ENCODE results near the gene LYRM9. TPM values are rescaled to one million over a fixed set of nuclear protein-coding genes. Genes with fewer than 3 reads are reported as not detected.
"Not testable (repeated sequence)": the region's sequence is repeated elsewhere in the genome, so short reads cannot be mapped to it uniquely, and the experiment has no call there.

Gene LYRM9
- total and polyA plus RNA-seq, 11 donors = 3.9 to 25.2 (median 9.7) TPM

DNA sequence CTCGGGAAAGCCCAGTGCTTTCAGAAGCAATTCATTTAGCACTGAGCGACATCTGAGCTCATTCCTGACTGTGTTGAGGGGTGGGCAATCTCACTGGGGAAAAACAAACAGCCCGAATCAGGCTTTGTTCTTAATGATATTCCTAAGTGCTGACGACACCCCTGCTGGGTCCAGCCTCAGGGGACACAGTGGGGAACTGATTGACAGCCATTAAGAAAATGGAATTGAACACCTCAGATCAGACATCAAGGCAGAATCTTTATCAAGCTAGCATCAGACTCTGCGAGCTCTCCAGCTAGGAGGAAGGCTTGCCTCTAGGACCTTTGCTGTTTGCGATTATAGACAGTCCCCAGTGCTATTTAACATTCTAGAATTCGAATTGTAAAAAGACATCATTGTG lies 22.5 kb upstream of the LYRM9 start:
- H3K9me3 ChIP-seq = no peaks in the 10 kb centered on the region
- no peak for ATAC-seq
- intact Hi-C loops (cut with DNase I) = no loop called here

DNA sequence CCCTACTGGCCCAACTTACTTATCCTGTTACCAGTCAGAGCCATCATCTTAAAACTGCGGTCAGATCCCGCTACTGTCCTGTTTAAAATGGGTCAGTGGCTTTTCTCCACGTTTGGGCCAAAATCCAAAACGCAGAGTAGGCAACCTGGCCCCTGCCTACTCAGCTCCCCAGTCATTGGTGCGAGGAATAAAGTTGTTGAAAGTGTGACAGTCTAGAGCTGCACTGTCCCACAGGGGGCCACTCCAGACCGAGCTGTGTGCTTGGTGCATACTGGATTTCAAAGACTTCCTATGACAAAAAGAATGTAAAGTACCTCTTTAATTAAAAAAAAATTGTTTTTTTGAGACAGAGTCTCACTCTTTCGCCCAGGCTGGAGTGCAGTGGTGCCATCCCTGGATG lies 21.2 kb upstream of the LYRM9 start:
- DNase-seq (no peak), ATAC-seq (no peak)
- Histone ChIP-seq H3K4me1 (no peaks in the 10 kb centered on the region), H3K36me3 (no peaks in the 10 kb centered on the region), H3K4me3 (no peak overlapping the region), H3K27me3 (no peaks in the 10 kb centered on the region), H3K27ac (no peak overlapping the region), H3K9me3 (no peaks in the 10 kb centered on the region)
- WGBS, 4 donors = 69 to 82% (median 70%) methylated on average over 7 of the region's 7 CpGs
- TF ChIP-seq, protein P1, sequence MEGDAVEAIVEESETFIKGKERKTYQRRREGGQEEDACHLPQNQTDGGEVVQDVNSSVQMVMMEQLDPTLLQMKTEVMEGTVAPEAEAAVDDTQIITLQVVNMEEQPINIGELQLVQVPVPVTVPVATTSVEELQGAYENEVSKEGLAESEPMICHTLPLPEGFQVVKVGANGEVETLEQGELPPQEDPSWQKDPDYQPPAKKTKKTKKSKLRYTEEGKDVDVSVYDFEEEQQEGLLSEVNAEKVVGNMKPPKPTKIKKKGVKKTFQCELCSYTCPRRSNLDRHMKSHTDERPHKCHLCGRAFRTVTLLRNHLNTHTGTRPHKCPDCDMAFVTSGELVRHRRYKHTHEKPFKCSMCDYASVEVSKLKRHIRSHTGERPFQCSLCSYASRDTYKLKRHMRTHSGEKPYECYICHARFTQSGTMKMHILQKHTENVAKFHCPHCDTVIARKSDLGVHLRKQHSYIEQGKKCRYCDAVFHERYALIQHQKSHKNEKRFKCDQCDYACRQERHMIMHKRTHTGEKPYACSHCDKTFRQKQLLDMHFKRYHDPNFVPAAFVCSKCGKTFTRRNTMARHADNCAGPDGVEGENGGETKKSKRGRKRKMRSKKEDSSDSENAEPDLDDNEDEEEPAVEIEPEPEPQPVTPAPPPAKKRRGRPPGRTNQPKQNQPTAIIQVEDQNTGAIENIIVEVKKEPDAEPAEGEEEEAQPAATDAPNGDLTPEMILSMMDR (IDR thresholded peaks at IDR 0.05) = no peak
- no peak for TF ChIP-seq POLR2A (IDR thresholded peaks at IDR 0.05)
- intact Hi-C loops (cut with DNase I) = no loop called here

More for the DNA sequence above, 22.5 kb upstream of the LYRM9 start:
- Histone ChIP-seq H3K27me3 (no peaks in the 10 kb centered on the region), H3K4me1 (peaks cover 0 to 7% (median 0%) of the 10 kb centered on the region in 12 donors), H3K27ac (no peak overlapping the region), H3K36me3 (no peaks in the 10 kb centered on the region), H3K4me3 (no peak overlapping the region)
- 50 to 72% (median 60%) methylated on average over 7 of the region's 7 CpGs for WGBS, 4 donors
- DNase-seq = no peak
- TF ChIP-seq, protein P1 (IDR thresholded peaks at IDR 0.05) = no peak
- TF ChIP-seq POLR2A (IDR thresholded peaks at IDR 0.05) = no peak

DNA sequence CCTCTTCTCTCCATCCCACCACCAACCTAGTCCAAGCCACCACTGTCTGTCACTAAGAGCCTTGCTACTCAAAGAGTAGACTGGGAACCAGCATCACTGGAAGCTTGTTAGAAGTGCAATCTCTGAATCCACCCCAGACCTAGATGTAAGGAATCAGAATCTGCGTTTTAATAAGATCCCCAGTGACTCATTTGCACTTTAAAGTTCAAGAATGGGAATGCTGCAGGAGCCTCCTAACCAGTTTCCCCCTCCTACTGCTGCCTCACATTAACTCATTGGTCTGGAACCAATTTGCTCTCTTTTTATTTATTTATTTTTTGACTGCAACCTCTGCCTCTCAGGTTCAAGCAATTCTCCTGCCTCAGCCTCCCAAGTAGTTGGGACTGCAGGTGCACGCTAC lies 19.8 kb upstream of the LYRM9 start:
- WGBS, 4 donors = 71 to 75% (median 74%) methylated on average over 2 of the region's 2 CpGs
- Histone ChIP-seq H3K36me3 (no peaks in the 10 kb centered on the region), H3K4me1 (no peaks in the 10 kb centered on the region), H3K9me3 (no peaks in the 10 kb centered on the region), H3K27ac (no peak overlapping the region), H3K27me3 (no peaks in the 10 kb centered on the region), H3K4me3 (no peak overlapping the region)
- DNase-seq (no peak), ATAC-seq (no peak)
- intact Hi-C loops (cut with DNase I) = no loop called here
- TF ChIP-seq, protein P1 (IDR thresholded peaks at IDR 0.05) = no peak
- TF ChIP-seq POLR2A (IDR thresholded peaks at IDR 0.05) = no peak

DNA sequence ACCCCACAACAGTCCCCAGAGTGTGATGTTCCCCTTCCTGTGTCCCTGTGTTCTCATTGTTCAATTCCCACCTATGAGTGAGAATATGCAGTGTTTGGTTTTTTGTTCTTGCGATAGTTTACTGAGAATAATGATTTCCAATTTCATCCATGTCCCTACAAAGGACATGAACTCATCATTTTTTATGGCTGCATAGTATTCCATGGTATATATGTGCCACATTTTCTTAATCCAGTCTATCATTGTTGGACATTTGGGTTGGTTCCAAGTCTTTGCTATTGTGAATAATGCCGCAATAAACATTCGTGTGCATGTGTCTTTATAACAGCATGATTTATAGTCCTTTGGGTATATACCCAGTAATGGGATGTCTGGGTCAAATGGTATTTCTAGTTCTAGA lies 19.1 kb upstream of the LYRM9 start:
- H3K36me3 ChIP-seq; DNase-seq; intact Hi-C loops (cut with DNase I); H3K4me3 ChIP-seq; H3K27ac ChIP-seq; ATAC-seq; H3K9me3 ChIP-seq; H3K27me3 ChIP-seq; H3K4me1 ChIP-seq: not testable (repeated sequence)
- WGBS, 4 donors = 85 to 90% (median 89%) methylated on average over 2 to 3 of the region's 3 CpGs

DNA sequence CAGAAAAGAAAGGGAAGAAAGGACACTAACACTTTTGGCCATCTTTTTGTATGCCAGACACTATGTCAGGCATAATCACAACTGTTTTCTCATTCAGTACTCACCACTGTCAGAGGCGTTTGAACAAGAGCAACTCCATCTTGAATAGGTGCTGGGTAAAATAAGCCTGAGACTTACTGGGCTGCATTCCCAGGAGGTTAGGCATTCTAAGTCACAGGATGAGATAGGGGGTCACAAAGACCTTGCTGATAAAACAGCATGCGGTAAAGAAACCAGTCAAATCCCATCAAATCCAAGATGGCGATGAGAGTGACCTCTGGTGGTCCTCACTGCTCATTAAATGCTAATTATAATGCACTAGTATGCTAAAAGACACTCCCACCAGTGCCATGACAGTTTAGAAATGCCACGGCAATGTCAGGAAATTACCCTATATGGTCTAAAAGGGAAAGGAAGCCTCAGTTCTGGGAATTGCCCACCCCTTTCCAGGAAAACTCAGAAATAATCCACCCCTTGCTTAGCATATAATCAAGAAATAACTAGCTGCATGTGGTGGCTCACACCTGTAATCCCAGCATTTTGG lies 14.9 kb upstream of the LYRM9 start:
- no peak for DNase-seq
- Histone ChIP-seq H3K4me1 (no peaks in the 10 kb centered on the region), H3K36me3 (no peaks in the 10 kb centered on the region), H3K9me3 (no peaks in the 10 kb centered on the region), H3K4me3 (no peak overlapping the region), H3K27ac (no peak overlapping the region), H3K27me3 (peaks cover 0 to 3% (median 0%) of the 10 kb centered on the region in 9 donors)
- WGBS, 4 donors = 70 to 76% (median 73%) methylated on average over 4 of the region's 4 CpGs
- no peak for TF ChIP-seq POLR2A (IDR thresholded peaks at IDR 0.05)
- TF ChIP-seq, protein P1 (IDR thresholded peaks at IDR 0.05) = no peak
- intact Hi-C loops (cut with DNase I) = loop anchor here in 1 of 10 donors (5.0 kb wide), 1 partner anchor 34 kb away; no protein-coding TSS in a partner anchor
- no peak for ATAC-seq

Data from heart left ventricle (tissue), 16 donors.